Stomach (tissue), 4 donors: ENCODE data around the gene PHF23.

ENCODE experiments used
- EP300 ChIP-seq: sonication (generic); formaldehyde crosslinking; IDR thresholded peaks from one replicate; pipeline ENCODE4 v1.6.1; 2017; ENCODE audit warnings: antibody characterized with exemption
- POLR2A ChIP-seq, 4 donors: fragments of 450-650 bp; IDR thresholded peaks; one replicate each; pipeline ENCODE4 v1.6.1; 2016; ENCODE audit warnings: antibody characterized with exemption in 4 of 4, control low read depth in 2 of 4, mild to moderate bottlenecking in 1 of 4, moderate library complexity in 1 of 4
- POLR2AphosphoS5 ChIP-seq, 3 donors: sonication (generic); formaldehyde crosslinking; IDR thresholded peaks; one replicate each; pipeline ENCODE4 v1.6.1; 2016; ENCODE audit warnings: antibody characterized with exemption in 3 of 3
- TF ChIP-seq, protein P1 (sequence below), 7 experiments: fragments of 450-650 bp in 4 of 7; fragments of 200-600 bp in 3 of 7; sonication (generic) in 3 of 7; IDR thresholded peaks; one replicate each; pipeline ENCODE4 v1.5.1; 2016 to 2019; ENCODE audit warnings: antibody characterized with exemption in 7 of 7, control low read depth in 2 of 7, mild to moderate bottlenecking in 1 of 7

DNA sequence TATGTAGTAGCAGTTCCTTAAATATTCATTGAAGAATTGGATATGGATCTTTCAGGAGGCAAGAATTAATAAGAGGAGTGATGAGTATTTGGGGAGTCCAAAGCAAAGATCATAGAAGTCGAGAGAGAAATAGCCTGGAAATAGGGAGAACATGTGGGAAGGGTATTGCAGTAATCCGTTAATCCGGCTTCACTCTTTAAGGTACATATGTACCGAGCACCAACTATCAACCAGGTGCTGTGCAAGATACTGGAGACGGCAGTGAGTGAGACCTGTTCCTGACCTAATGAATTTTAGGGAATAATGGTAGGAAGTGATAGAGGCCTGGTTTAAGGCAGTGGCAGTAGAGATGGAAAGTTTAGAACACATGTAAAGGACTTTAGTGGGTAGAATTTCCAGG is 13.8 kb upstream of the PHF23 start:
- TF ChIP-seq, protein P1, sequence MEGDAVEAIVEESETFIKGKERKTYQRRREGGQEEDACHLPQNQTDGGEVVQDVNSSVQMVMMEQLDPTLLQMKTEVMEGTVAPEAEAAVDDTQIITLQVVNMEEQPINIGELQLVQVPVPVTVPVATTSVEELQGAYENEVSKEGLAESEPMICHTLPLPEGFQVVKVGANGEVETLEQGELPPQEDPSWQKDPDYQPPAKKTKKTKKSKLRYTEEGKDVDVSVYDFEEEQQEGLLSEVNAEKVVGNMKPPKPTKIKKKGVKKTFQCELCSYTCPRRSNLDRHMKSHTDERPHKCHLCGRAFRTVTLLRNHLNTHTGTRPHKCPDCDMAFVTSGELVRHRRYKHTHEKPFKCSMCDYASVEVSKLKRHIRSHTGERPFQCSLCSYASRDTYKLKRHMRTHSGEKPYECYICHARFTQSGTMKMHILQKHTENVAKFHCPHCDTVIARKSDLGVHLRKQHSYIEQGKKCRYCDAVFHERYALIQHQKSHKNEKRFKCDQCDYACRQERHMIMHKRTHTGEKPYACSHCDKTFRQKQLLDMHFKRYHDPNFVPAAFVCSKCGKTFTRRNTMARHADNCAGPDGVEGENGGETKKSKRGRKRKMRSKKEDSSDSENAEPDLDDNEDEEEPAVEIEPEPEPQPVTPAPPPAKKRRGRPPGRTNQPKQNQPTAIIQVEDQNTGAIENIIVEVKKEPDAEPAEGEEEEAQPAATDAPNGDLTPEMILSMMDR (IDR thresholded peaks at IDR 0.05), result no peak
- no peak for TF ChIP-seq POLR2AphosphoS5 (IDR thresholded peaks at IDR 0.05)
- TF ChIP-seq POLR2A (IDR thresholded peaks at IDR 0.05), result no peak
- TF ChIP-seq EP300, result no peak
